Measurements from ENCODE around the gene KHNYN.

Gene KHNYN

DNA sequence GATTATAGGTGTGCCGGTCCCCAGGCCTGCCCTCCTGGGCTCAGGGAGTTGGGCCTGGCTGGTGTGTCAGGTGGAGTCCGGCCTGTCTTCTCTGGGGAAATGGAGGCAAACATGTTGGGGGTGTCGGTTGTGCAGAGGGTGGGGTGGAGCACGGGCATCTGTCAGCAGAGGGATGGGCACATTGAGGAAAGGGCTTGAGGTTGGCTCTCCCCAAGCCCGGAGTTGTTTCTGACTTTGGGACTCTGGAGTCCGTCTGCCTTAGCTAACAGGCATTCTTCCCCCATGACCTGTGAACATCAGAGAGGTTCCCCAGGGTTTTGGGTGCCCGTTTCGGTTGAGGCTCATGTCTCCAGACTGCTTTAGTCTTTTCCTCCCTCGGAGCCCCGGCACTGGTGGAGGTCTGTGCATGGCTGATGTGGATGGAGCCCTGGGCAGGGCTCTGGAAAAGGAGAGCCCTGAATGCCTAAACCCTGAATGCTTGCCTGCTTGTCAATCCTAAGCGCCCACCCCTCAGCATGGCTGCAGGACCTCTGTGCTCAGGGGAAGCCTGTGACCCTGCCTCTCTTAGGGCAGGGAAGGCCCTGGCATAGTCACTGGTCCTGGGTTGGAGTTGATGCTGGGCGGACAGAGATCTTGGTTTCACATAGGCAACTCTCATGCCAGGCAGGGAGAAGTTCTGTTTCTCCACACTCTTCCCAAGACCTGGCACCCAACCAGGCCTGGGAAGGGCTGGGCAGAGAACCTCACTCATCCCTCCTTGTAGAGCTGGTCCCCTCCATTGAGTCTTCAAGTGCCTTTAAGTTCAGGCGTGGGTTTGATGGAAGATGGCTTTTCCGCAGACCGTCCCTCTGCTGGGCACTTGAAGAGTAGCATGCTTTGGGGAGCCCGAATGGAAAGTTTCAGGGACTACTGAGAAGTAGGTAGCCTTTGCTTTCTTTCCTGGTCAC, 18.0 kb upstream of the KHNYN start:
- Histone ChIP-seq H3K36me3 (ENCODE audit: insufficient read depth, insufficient read length, low read length) (peaks cover 32% of the 10 kb centered on the region), H3K9me3 (ENCODE audit: insufficient read depth, low read length) (no peaks in the 10 kb centered on the region), H3K4me3 (ENCODE audit: insufficient read length, low read depth) (no peak overlapping the region), H3K9ac (ENCODE audit: insufficient read length, low read depth) (no peak overlapping the region), H3K27me3 (ENCODE audit: insufficient read depth, insufficient read length) (no peaks in the 10 kb centered on the region), H3K4me1 (ENCODE audit: insufficient read depth, insufficient read length) (no peaks in the 10 kb centered on the region)
- no peak for TF ChIP-seq YY1 (IDR thresholded peaks at IDR 0.05; ENCODE audit: insufficient read depth, insufficient read length)
- TF ChIP-seq ZNF274 (IDR thresholded peaks at IDR 0.05; ENCODE audit: low read depth, low read length) = no peak
- TF ChIP-seq SUZ12 (IDR thresholded peaks at IDR 0.05; ENCODE audit: extremely low read depth, insufficient read depth, insufficient read length) = no peak
- DNase-seq (ENCODE audit: low read depth, low spot score) = no peak

DNA sequence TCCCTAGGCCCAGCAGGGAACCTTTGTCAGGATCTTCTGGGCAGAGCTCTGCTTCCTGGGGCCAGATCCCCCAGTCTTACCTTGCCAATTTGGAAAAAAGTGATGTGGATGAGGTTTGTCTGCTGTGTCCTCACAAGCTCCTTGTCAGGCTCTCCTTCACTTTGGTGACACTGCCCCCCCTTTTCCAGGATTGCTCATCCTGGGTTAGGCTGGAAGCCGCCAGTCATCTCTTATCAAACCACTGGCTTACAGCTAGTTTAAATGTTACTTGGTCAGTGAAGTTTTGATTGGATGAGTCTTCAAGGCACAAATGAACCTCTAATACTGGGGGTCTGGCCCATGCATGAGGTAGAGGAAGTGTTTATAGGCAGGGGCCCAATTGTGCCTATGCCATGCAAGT, 15.7 kb upstream of the KHNYN start:
- no peak overlapping the region for H3K9ac ChIP-seq (ENCODE audit: insufficient read length, low read depth)
- no peak for DNase-seq (ENCODE audit: low read depth, low spot score)
- TF ChIP-seq SUZ12 (IDR thresholded peaks at IDR 0.05; ENCODE audit: extremely low read depth, insufficient read depth, insufficient read length) (no peak), YY1 (IDR thresholded peaks at IDR 0.05; ENCODE audit: insufficient read depth, insufficient read length) (no peak)
- no peak overlapping the region for H3K4me3 ChIP-seq (ENCODE audit: insufficient read length, low read depth)
- H3K27me3 ChIP-seq (ENCODE audit: insufficient read depth, insufficient read length) = no peaks in the 10 kb centered on the region
- H3K4me1 ChIP-seq (ENCODE audit: insufficient read depth, insufficient read length) = no peaks in the 10 kb centered on the region
- no peaks in the 10 kb centered on the region for H3K9me3 ChIP-seq (ENCODE audit: insufficient read depth, low read length)
- H3K36me3 ChIP-seq (ENCODE audit: insufficient read depth, insufficient read length, low read length) = peaks cover 20% of the 10 kb centered on the region

DNA sequence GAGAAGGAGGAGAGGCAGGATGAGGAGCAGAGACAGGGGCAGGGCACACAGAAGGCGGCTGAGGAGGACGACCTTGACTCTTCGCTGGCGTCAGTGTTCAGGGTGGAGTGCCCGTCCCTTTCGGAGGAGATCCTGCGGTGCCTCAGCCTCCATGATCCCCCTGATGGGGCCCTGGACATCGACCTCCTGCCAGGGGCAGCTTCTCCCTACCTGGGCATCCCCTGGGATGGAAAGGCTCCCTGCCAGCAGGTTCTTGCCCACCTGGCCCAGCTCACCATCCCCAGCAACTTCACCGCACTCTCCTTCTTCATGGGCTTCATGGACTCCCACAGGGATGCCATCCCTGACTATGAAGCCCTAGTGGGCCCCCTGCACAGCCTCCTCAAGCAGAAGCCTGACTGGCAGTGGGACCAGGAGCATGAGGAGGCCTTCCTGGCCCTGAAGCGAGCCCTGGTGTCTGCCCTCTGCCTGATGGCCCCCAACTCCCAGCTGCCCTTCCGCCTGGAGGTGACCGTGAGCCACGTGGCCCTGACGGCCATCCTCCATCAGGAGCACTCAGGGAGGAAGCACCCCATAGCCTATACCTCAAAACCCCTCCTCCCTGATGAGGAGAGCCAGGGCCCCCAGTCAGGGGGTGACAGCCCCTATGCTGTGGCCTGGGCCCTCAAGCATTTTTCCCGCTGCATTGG, 14.9 kb upstream of the KHNYN start:
- Histone ChIP-seq H3K4me3 (ENCODE audit: insufficient read length, low read depth) (no peak overlapping the region), H3K9me3 (ENCODE audit: insufficient read depth, low read length) (no peaks in the 10 kb centered on the region), H3K36me3 (ENCODE audit: insufficient read depth, insufficient read length, low read length) (peaks cover 16% of the 10 kb centered on the region), H3K4me1 (ENCODE audit: insufficient read depth, insufficient read length) (no peaks in the 10 kb centered on the region), H3K27me3 (ENCODE audit: insufficient read depth, insufficient read length) (peaks cover under 1% of the 10 kb centered on the region), H3K9ac (ENCODE audit: insufficient read length, low read depth) (no peak overlapping the region)
- no peak for DNase-seq (ENCODE audit: low read depth, low spot score)
- TF ChIP-seq YY1 (IDR thresholded peaks at IDR 0.05; ENCODE audit: insufficient read depth, insufficient read length) (no peak), ZNF274 (IDR thresholded peaks at IDR 0.05; ENCODE audit: low read depth, low read length) (no peak), SUZ12 (IDR thresholded peaks at IDR 0.05; ENCODE audit: extremely low read depth, insufficient read depth, insufficient read length) (no peak)

DNA sequence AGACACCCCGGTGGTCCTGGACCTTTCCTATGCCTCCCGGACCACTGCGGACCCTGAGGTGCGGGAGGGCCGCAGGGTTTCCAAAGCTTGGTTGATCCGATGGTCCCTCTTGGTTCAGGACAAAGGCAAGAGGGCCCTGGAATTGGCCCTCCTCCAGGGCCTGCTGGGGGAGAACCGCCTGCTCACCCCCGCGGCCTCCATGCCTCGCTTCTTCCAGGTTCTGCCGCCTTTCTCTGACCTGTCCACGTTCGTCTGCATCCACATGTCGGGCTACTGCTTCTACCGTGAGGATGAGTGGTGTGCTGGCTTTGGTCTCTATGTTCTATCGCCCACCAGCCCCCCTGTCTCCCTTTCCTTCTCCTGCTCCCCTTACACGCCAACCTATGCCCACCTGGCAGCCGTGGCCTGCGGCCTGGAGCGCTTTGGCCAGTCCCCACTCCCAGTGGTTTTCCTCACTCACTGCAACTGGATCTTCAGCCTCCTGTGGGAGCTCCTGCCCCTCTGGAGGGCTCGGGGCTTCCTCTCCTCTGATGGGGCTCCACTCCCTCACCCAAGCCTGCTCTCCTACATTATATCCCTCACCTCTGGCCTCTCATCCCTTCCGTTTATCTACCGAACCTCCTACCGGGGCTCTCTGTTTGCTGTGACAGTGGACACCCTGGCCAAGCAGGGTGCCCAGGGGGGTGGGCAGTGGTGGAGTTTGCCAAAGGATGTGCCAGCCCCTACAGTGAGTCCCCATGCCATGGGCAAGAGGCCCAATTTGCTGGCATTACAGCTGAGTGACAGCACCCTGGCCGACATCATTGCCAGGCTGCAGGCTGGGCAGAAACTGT, 14.1 kb upstream of the KHNYN start:
- H3K4me1 ChIP-seq (ENCODE audit: insufficient read depth, insufficient read length) = no peaks in the 10 kb centered on the region
- H3K4me3 ChIP-seq (ENCODE audit: insufficient read length, low read depth) = no peak overlapping the region
- no peak for DNase-seq (ENCODE audit: low read depth, low spot score)
- no peak overlapping the region for H3K9ac ChIP-seq (ENCODE audit: insufficient read length, low read depth)
- H3K9me3 ChIP-seq (ENCODE audit: insufficient read depth, low read length) = no peaks in the 10 kb centered on the region
- peaks cover 16% of the 10 kb centered on the region for H3K36me3 ChIP-seq (ENCODE audit: insufficient read depth, insufficient read length, low read length)
- H3K27me3 ChIP-seq (ENCODE audit: insufficient read depth, insufficient read length) = peaks cover 5% of the 10 kb centered on the region
- no peak for TF ChIP-seq YY1 (IDR thresholded peaks at IDR 0.05; ENCODE audit: insufficient read depth, insufficient read length)
- TF ChIP-seq SUZ12 (IDR thresholded peaks at IDR 0.05; ENCODE audit: extremely low read depth, insufficient read depth, insufficient read length) = no peak
- no peak for TF ChIP-seq ZNF274 (IDR thresholded peaks at IDR 0.05; ENCODE audit: low read depth, low read length)

DNA sequence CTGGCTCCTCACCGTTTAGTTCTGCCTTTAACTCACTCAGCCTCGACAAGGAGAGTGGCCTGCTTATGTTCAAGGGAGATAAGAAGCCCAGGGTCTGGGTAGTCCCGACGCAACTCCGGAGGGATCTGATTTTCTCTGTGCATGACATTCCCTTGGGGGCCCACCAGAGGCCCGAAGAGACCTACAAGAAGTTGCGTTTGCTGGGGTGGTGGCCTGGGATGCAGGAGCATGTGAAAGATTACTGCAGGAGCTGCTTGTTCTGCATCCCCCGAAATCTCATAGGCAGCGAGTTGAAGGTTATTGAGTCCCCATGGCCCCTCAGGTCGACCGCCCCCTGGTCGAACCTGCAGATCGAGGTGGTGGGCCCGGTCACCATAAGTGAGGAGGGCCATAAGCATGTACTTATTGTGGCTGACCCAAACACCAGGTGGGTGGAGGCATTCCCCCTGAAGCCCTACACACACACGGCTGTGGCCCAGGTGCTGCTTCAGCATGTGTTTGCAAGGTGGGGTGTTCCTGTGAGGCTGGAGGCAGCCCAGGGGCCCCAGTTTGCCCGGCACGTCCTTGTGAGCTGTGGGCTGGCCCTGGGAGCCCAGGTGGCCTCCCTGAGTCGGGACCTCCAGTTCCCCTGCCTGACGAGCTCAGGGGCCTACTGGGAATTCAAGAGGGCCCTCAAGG, 13.4 kb upstream of the KHNYN start:
- no peaks in the 10 kb centered on the region for H3K4me1 ChIP-seq (ENCODE audit: insufficient read depth, insufficient read length)
- H3K9ac ChIP-seq (ENCODE audit: insufficient read length, low read depth) = no peak overlapping the region
- TF ChIP-seq YY1 (IDR thresholded peaks at IDR 0.05; ENCODE audit: insufficient read depth, insufficient read length) (no peak), SUZ12 (IDR thresholded peaks at IDR 0.05; ENCODE audit: extremely low read depth, insufficient read depth, insufficient read length) (no peak), ZNF274 (IDR thresholded peaks at IDR 0.05; ENCODE audit: low read depth, low read length) (no peak)
- peaks cover 14% of the 10 kb centered on the region for H3K36me3 ChIP-seq (ENCODE audit: insufficient read depth, insufficient read length, low read length)
- H3K27me3 ChIP-seq (ENCODE audit: insufficient read depth, insufficient read length) = peaks cover 5% of the 10 kb centered on the region
- H3K9me3 ChIP-seq (ENCODE audit: insufficient read depth, low read length) = no peaks in the 10 kb centered on the region
- no peak for DNase-seq (ENCODE audit: low read depth, low spot score)
- H3K4me3 ChIP-seq (ENCODE audit: insufficient read length, low read depth) = no peak overlapping the region

DNA sequence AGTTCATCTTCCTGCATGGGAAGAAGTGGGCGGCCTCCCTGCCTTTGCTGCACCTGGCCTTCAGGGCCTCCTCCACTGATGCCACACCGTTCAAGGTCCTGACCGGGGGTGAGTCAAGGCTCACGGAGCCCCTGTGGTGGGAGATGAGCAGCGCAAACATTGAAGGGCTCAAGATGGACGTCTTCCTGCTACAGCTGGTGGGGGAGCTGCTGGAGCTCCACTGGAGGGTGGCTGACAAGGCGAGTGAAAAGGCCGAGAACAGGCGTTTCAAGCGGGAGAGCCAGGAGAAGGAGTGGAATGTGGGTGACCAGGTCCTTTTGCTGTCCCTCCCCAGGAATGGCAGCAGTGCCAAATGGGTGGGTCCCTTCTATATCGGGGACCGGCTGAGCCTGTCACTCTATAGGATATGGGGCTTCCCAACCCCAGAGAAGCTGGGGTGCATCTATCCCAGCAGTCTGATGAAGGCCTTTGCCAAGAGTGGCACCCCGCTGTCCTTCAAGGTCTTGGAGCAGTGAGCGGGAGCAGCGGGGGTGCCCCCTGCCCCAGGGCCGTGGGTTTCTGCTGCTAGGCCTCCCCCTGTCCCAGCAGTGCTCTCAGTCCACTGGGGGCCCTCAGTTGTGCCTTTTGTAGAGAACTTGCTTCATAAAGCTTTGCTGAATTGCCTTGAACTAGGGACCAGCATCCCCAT, 12.7 kb upstream of the KHNYN start:
- Histone ChIP-seq H3K9ac (ENCODE audit: insufficient read length, low read depth) (no peak overlapping the region), H3K4me1 (ENCODE audit: insufficient read depth, insufficient read length) (no peaks in the 10 kb centered on the region), H3K4me3 (ENCODE audit: insufficient read length, low read depth) (no peak overlapping the region), H3K9me3 (ENCODE audit: insufficient read depth, low read length) (no peaks in the 10 kb centered on the region), H3K36me3 (ENCODE audit: insufficient read depth, insufficient read length, low read length) (peaks cover 12% of the 10 kb centered on the region), H3K27me3 (ENCODE audit: insufficient read depth, insufficient read length) (peaks cover 5% of the 10 kb centered on the region)
- no peak for DNase-seq (ENCODE audit: low read depth, low spot score)
- TF ChIP-seq ZNF274 (IDR thresholded peaks at IDR 0.05; ENCODE audit: low read depth, low read length) (no peak), SUZ12 (IDR thresholded peaks at IDR 0.05; ENCODE audit: extremely low read depth, insufficient read depth, insufficient read length) (no peak), YY1 (IDR thresholded peaks at IDR 0.05; ENCODE audit: insufficient read depth, insufficient read length) (no peak)
